GM18861 (cell line): ENCODE measurements around the gene SCN2A.
A peak's percentile ranks its signal among the peaks of the same experiment; 100 is the strongest.

Experiments
- ATAC-seq: cut with Tn5 transposase; IDR thresholded peaks from one replicate; pipeline ENCODE4 v1.9.1; 2021; ENCODE audit not compliant: unreplicated experiment

SCN2A gene

GRCh38 chr2:165410276-165410675 is 171.1 kb downstream of the SCN2A start:
- ATAC-seq, result no peak

GRCh38 chr2:165414187-165414586 is 175.0 kb downstream of the SCN2A start:
- ATAC-seq, result no peak

GRCh38 chr2:165417009-165417408 is 177.8 kb downstream of the SCN2A start:
- no peak for ATAC-seq

GRCh38 chr2:165420231-165420630 is 181.0 kb downstream of the SCN2A start:
- no peak for ATAC-seq

GRCh38 chr2:165423081-165423480 is 183.9 kb downstream of the SCN2A start:
- ATAC-seq, result no peak

- no peak for ATAC-seq
Observed at GRCh38 chr2:165425556-165425955, 186.3 kb downstream of the SCN2A start.

GRCh38 chr2:165427686-165428085 is 188.5 kb downstream of the SCN2A start:
- no peak for ATAC-seq

- no peak for ATAC-seq
Observed at GRCh38 chr2:165428926-165429325, 189.7 kb downstream of the SCN2A start.

- no peak for ATAC-seq
Observed at GRCh38 chr2:165431014-165431413, 191.8 kb downstream of the SCN2A start.

- no peak for ATAC-seq
Observed at GRCh38 chr2:165432234-165432966, 193.2 kb downstream of the SCN2A start.

GRCh38 chr2:165434865-165435496 is 195.8 kb downstream of the SCN2A start:
- ATAC-seq, result no peak

- no peak for ATAC-seq
Observed at GRCh38 chr2:165435611-165436010, 196.4 kb downstream of the SCN2A start.

- ATAC-seq, result peak; percentile 73
Observed at GRCh38 chr2:165436559-165436958, 197.3 kb downstream of the SCN2A start.

GRCh38 chr2:165440367-165440766 is 201.2 kb downstream of the SCN2A start:
- no peak for ATAC-seq
